ENCODE results near the gene BECN2. TPM values are rescaled to one million over a fixed set of nuclear protein-coding genes. Genes with fewer than 3 reads are reported as not detected.

The BECN2 gene
- total RNA-seq, 4 donors from 2014 or later, result not detected

GRCh38 chr1:242002510-242002909, 44.9 kb downstream of the BECN2 start:
- 74 to 82% methylated on average over 4 of the region's 4 CpGs for WGBS, 2 donors (ENCODE audit: low coverage in 1 of 2)
- intact Hi-C loops (cut with DNase I; ENCODE audit: low total_unique reads) (no loop called here), in situ Hi-C loops (cut with MboI; ENCODE audit: low pct_ligation_motif_present in 1 of 4, low pct_unique_long_range_greater_than_20kb in 1 of 4, low sequenced_read_pairs in 3 of 4) (no loop called here)
- H3K4me1 ChIP-seq, result peaks cover 0 to 8% (median 5%) of the 10 kb centered on the region in 4 donors
- H3K9me3 ChIP-seq, result no peaks in the 10 kb centered on the region
- no peak for TF ChIP-seq POLR2A (IDR thresholded peaks at IDR 0.05)
- H3K4me3 ChIP-seq, result no peak overlapping the region
- H3K36me3 ChIP-seq, result no peaks in the 10 kb centered on the region
- DNase-seq, result no peak
- H3K27me3 ChIP-seq, result no peaks in the 10 kb centered on the region
- no peak overlapping the region for H3K27ac ChIP-seq

- no peaks in the 10 kb centered on the region for H3K27me3 ChIP-seq
- TF ChIP-seq POLR2AphosphoS5 (IDR thresholded peaks at IDR 0.05) (no peak), EP300 (IDR thresholded peaks at IDR 0.05; ENCODE audit: low read depth) (no peak), POLR2A (IDR thresholded peaks at IDR 0.05) (no peak), CTCF (IDR thresholded peaks at IDR 0.05) (no peak)
- H3K36me3 ChIP-seq, result no peaks in the 10 kb centered on the region
- no peaks in the 10 kb centered on the region for H3K4me1 ChIP-seq
- H3K9me3 ChIP-seq, result no peaks in the 10 kb centered on the region
- WGBS, 2 donors (ENCODE audit: low coverage in 1 of 2), result 84 to 90% methylated on average over 3 to 5 of the region's 5 CpGs
- in situ Hi-C loops (cut with MboI; ENCODE audit: low pct_ligation_motif_present in 1 of 4, low pct_unique_long_range_greater_than_20kb in 1 of 4, low sequenced_read_pairs in 3 of 4) (no loop called here), intact Hi-C loops (cut with DNase I; ENCODE audit: low total_unique reads) (no loop called here)
- no peak overlapping the region for H3K27ac ChIP-seq
- no peak overlapping the region for H3K4me3 ChIP-seq
- DNase-seq, result no peak
Measured at GRCh38 chr1:242004751-242005495, 47.4 kb downstream of the BECN2 start.

- 88 to 93% methylated on average over 4 to 5 of the region's 5 CpGs for WGBS, 2 donors (ENCODE audit: low coverage in 1 of 2)
- DNase-seq, result no peak
- H3K36me3 ChIP-seq, result no peaks in the 10 kb centered on the region
- no peaks in the 10 kb centered on the region for H3K9me3 ChIP-seq
- no peaks in the 10 kb centered on the region for H3K27me3 ChIP-seq
- H3K4me3 ChIP-seq, result no peak overlapping the region
- TF ChIP-seq CTCF (IDR thresholded peaks at IDR 0.05) (no peak), POLR2A (IDR thresholded peaks at IDR 0.05) (no peak), POLR2AphosphoS5 (IDR thresholded peaks at IDR 0.05) (no peak), EP300 (IDR thresholded peaks at IDR 0.05; ENCODE audit: low read depth) (no peak)
- in situ Hi-C loops (cut with MboI; ENCODE audit: low pct_ligation_motif_present in 1 of 4, low pct_unique_long_range_greater_than_20kb in 1 of 4, low sequenced_read_pairs in 3 of 4) (no loop called here), intact Hi-C loops (cut with DNase I; ENCODE audit: low total_unique reads) (no loop called here)
- no peaks in the 10 kb centered on the region for H3K4me1 ChIP-seq
- H3K27ac ChIP-seq, result no peak overlapping the region
Measured at GRCh38 chr1:242005866-242006535, 48.4 kb downstream of the BECN2 start.

- in situ Hi-C loops (cut with MboI; ENCODE audit: low pct_ligation_motif_present in 1 of 4, low pct_unique_long_range_greater_than_20kb in 1 of 4, low sequenced_read_pairs in 3 of 4), result no loop called here
- H3K27me3 ChIP-seq, result no peaks in the 10 kb centered on the region
- intact Hi-C loops (cut with DNase I; ENCODE audit: low total_unique reads), result no loop called here
Measured at GRCh38 chr1:242006976-242007375, 49.4 kb downstream of the BECN2 start.

More at GRCh38 chr1:242006976-242007375, 49.4 kb downstream of the BECN2 start:
- DNase-seq, result no peak
- H3K4me1 ChIP-seq, result no peaks in the 10 kb centered on the region
- no peak overlapping the region for H3K4me3 ChIP-seq
- no peaks in the 10 kb centered on the region for H3K36me3 ChIP-seq
- 80 to 89% methylated on average over 3 of the region's 3 CpGs for WGBS, 2 donors (ENCODE audit: low coverage in 1 of 2)
- TF ChIP-seq EP300 (IDR thresholded peaks at IDR 0.05; ENCODE audit: low read depth) (no peak), CTCF (IDR thresholded peaks at IDR 0.05) (no peak), POLR2A (IDR thresholded peaks at IDR 0.05) (no peak), POLR2AphosphoS5 (IDR thresholded peaks at IDR 0.05) (no peak)
- H3K9me3 ChIP-seq, result no peaks in the 10 kb centered on the region
- H3K27ac ChIP-seq, result no peak overlapping the region

Other genes with a start within 250 kb of the BECN2 start
- 10 to 100 TPM in 1 of 4 donors, 1 to 10 TPM in 1, under 1 TPM in 1, not detected in 1; 0.96 to 32.0 (median 1.1) TPM for gene EXO1, start 109.6 kb upstream of the BECN2 start, total RNA-seq
- 1 to 10 TPM in 2 of 4 donors, under 1 TPM in 1, not detected in 1; 1.00 to 6.5 (median 1.1) TPM for gene MAP1LC3C, start 41.3 kb downstream of the BECN2 start, total RNA-seq

Measured in transverse colon (tissue), 4 donors.